Cerebellar cortex (tissue), 1 donor: ENCODE measurements around the gene ADGRD1.

Experiments used
- DNase-seq: peaks from one replicate; pipeline ENCODE4 v3.0.0-alpha.2; 2015; ENCODE audit warnings: low spot score

Gene ADGRD1

DNA sequence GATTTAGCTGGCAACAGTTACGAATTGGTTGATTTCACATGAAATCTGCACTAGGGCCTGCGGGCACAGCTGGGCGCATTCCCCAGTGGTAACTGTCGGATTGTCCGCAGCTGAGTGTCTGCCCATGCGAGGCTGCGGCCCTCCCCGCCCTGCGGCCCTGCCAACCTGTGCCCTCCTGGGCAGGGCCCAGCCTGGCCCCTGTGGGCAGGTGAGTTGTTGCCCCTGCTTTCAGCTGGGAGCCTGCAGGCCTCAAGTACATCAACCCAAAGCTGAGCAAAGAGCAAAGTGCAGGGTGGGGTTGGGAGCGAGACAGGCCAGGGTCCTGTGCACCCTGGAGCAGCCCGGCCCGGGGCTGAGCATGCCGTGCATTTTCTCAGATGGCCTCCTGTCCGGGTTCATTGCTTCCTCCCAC lies 89.1 kb downstream of the ADGRD1 start:
- DNase-seq: no peak

DNA sequence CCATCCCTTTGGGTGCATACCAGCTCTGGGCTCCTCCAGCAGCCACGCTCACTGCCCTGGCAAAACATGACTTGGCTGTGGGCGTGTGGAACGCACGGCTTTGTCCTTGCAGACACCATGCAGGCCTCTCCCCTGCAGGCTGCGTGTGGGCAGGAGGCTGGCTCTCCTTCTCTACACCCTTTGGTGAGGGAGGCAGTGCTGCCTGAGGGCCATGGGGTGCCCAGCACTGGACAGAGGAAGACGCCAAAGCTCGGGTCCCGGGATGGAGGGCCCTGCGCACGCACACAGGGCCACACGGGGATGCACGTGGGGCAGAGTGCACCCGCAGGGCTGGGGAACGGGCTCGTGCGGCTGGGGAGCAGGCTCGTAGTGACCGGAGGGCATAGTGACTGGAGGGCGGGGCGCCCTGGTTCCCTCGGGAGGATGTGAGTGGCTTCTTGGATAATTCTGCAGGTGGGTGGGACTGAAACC lies 89.7 kb downstream of the ADGRD1 start:
- no peak for DNase-seq

- DNase-seq: no peak
These were observed 90.4 kb downstream of the ADGRD1 start for GRCh38 chr12:131044136-131044535.

GRCh38 chr12:131044760-131045381 lies 91.2 kb downstream of the ADGRD1 start:
- no peak for DNase-seq

DNA sequence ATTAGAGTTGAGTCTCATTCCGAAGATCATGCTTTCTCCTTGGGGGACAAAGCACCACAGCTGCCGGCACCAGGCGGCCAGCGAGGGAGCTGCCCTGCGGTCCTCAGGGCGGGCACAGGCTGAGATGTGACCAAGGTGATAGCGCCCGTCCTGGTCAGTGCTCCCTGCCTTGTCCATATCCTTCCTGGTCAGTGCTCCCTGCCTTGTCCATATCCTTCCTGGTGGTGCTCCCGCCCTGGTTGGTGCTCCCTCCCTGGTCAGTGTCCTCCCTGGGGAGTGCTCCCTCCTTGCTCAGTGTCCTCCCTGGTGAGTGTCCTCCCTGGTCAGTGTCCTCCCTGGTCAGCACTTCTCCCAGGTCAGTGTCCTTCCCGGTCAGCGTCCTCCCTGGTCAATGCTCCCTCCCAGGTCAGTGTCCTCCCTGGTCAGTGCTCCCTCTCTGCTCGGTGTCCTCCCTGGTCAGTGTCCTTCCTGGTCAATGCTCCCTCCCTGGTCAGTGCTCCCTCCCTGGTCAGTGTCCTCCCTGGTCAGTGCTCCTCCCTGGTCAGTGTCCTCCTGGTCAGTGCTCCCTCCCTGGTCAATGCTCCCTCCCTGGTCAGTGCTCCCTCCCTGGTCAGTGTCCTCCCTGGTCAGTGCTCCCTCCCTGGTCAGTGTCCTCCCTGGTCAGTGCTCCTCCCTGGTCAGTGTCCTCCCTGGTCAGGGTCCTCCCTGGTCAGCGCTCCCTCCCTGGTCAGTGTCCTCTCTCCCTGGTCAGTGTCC lies 92.2 kb downstream of the ADGRD1 start:
- no peak for DNase-seq

GRCh38 chr12:131046813-131047788 lies 93.4 kb downstream of the ADGRD1 start:
- DNase-seq: no peak

- no peak for DNase-seq
These were observed 94.3 kb downstream of the ADGRD1 start for GRCh38 chr12:131047789-131048610.

DNA sequence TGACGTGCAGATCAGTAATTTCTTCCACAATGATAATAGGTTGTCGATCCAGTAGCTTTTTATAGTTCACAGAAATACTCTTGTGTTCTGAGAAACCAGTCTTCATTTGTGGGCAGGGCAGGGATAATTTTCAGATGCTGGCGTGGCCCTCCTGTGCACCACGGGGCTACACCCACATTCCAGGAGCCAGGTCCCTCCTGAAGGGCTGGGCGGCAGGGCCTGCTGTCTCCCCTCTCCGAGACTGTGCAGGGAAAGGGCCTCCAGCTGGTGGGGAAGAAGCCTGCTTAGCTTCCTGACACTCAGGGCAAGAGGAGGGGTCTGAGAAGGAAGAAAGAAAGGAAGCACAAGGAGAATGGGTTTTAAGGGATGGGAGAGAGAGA lies 94.9 kb downstream of the ADGRD1 start:
- no peak for DNase-seq

- no peak for DNase-seq
These were observed 95.3 kb downstream of the ADGRD1 start for GRCh38 chr12:131049002-131049401.

DNA sequence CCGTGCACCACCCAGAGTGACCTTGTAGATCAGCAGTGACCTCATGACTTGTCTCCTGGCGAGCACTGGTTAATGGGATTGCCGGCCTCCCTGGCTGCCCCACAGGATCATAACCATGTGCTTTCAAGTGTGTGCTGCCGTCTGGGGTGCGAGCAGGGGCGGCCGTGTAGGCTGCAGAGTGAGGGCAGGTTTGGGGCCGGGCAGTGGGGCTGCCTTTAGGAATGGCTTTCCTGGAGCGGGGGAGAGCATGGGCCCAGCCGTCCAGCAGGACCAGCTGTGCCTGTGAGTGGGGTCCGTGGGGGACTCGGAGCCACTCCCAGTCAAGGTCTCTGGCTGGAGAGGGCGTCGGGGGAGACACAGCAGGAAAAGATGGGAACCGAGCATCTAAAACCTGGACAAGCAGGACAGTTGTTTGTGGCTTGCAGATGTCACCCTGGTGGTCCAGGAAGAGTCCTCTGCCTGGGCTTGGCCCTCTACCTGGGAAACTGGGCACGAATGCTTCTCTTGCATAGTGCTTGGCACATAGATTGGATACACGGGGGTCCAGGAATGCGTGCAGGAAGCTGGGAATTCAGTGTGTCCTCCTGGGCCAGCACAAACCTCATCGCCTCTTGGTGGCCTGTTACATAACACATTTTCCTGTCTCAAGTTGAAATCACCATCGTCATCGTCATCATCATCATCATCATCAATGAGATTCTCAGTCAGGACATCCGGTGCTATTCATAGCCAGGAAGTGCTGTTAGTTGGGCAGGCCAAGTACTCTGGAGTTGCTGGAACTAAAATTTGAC lies 96.0 kb downstream of the ADGRD1 start:
- no peak for DNase-seq

- no peak for DNase-seq
These were observed 96.9 kb downstream of the ADGRD1 start for GRCh38 chr12:131050463-131051154.

DNA sequence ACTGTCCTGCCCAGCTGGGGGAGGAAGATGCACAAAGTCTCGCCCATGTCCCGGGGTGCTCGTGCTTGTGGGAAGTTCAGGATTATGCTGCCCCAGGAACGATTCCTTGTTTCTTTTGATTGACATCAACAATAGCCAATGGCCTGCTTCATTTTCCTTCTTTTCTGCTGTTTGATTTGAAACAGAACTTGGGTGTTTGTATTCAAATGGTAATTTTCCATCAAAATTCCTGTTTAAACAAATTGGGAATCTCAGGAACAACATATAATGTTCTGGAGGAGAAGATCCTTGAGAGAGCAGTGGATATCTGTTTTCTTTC lies 97.4 kb downstream of the ADGRD1 start:
- DNase-seq: no peak

DNA sequence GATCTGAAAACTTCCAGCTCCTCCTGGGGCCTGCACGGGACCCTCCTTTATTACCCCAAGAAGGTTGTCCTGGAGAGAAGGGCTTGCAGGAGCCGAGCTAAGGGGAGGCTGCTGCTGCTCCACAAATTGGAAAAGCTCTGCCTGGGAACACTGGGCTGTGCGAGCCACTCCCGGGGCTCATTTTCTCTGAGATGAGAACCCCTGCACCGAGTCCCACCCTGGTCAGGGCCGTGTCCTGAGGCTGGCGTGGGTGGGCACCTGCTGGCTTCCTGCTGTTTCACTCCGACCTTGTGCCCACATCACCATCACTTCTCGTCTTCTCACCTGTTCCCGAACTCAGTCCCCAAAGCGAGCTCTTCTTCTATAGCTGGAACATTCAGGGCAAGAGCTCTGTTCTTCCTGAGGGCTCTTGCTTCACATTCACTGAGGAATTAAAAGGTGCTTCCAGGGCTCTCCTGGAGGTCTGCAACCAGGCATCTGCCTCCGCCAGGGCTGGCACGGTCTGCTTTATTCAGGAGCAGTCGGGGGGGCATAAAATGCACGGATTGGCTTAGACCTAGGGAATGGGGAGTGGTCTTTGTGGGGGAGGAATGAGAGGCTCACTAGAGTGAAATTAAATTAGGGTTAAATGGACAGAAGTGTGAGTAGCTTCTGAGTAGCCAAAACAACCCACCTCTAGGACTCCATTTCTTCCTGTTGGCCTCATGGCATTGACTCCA lies 98.5 kb downstream of the ADGRD1 start:
- DNase-seq: no peak

DNA sequence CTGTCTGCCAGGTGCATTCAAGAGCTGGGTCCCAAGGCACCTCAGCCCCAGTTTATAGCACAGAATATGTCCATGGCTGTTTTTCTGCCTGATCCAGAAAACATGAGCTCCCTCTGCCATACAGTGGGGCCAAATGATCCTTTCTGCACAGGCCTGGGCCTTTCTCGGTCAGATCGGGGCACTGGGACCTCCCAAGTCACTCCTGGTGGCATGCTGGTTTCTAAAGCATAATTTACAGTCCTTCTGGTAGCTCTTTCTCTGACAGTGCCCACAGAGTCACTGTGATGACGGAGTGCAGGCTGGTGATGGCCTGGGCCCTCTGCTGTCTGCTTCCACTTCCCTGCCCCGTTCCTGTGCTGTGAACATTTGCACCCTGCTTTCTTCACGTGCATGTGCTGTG lies 99.2 kb downstream of the ADGRD1 start:
- no peak for DNase-seq

- no peak for DNase-seq
These were observed 99.9 kb downstream of the ADGRD1 start for GRCh38 chr12:131053567-131053966.

GRCh38 chr12:131054345-131055092 lies 100.8 kb downstream of the ADGRD1 start:
- no peak for DNase-seq

DNA sequence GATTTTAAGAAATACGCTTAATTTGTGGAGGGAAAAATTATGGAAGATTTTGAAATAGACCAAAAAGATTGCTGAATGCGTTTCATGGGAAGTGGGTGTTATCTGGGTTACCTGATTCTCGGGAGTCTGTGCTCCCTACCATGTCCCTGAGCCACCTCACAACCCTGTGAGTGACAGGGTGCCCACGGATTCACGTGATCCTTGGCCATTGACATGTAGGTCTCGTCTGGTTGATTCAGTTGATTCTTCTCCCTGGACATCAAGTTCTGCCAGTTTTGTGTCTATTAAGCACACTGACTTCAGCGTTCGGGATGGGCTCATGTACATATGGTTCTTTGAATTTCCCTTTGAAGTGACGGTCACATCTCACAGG lies 101.4 kb downstream of the ADGRD1 start:
- DNase-seq: no peak

DNA sequence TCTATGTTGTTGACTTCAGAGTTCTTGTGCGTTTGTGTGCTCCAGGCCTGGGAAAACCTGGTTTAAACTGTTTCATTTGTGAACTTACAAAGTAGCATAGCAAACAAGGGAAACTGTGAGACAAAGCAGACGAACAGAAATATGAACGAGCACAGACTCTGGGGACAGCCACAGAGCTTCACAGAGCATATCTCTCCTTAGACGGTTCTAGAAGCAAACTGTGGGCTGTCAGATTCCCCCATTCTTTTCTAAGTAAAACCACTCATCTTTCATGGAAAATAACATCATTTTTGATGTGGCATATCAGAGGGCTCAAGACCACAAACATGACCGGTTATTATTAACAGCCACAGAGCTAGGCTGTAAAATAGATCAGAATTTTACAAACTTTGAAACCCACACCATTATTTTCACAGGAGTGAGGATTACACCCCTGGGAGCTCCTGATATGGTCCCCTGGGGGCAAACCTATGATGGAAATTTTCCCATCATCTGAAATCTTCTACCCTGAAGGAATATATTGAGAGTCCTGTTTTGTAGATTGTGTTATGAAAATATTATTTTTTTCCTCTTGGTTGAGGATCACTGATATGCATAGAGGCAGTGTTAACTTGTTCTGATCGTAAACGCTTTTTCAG lies 102.0 kb downstream of the ADGRD1 start:
- no peak for DNase-seq

GRCh38 chr12:131056626-131057025 lies 102.9 kb downstream of the ADGRD1 start:
- no peak for DNase-seq
